Liver (tissue), 9 donors: ENCODE results near the gene GJD3. TPM values are rescaled to one million over a fixed set of nuclear protein-coding genes. Genes with fewer than 3 reads are reported as not detected.

Experiments used
- DNase-seq: peaks from one replicate; pipeline ENCODE4 v3.0.0-alpha.2; 2017; ENCODE audit warnings: low spot score
- H3K27ac ChIP-seq, 2 donors: one replicate each; pipeline ENCODE4 v1.7.0; 2013; ENCODE audit warnings: inconsistent platforms in 2 of 2, low read length in 2 of 2, control low read depth in 1 of 2, low read depth in 1 of 2, mild to moderate bottlenecking in 1 of 2
- H3K27me3 ChIP-seq, 4 donors: one replicate each; pipeline versions ENCODE4 v1.6.1 to v1.7.0; 2013; ENCODE audit warnings: low read length in 3 of 4, inconsistent platforms in 1 of 4, mild to moderate bottlenecking in 1 of 4, moderate library complexity in 1 of 4; ENCODE audit not compliant: control insufficient read depth in 4 of 4, insufficient read depth in 4 of 4
- H3K36me3 ChIP-seq, 4 donors: one replicate each; pipeline versions ENCODE4 v1.6.1 to v1.7.0; 2013; ENCODE audit warnings: low read length in 3 of 4, mild to moderate bottlenecking in 3 of 4, low read depth in 1 of 4, moderate library complexity in 1 of 4; ENCODE audit not compliant: control insufficient read depth in 4 of 4, insufficient read depth in 3 of 4
- H3K4me1 ChIP-seq, 4 donors: one replicate each; pipeline versions ENCODE4 v1.6.1 to v1.7.0; 2013; ENCODE audit warnings: low read length in 3 of 4, mild to moderate bottlenecking in 3 of 4, moderate library complexity in 1 of 4; ENCODE audit not compliant: control insufficient read depth in 4 of 4, insufficient read depth in 4 of 4
- H3K4me3 ChIP-seq, 3 donors: one replicate each; pipeline versions ENCODE4 v1.6.1 to v1.7.0; 2013; ENCODE audit warnings: low read length in 3 of 3, control low read depth in 1 of 3, low read depth in 1 of 3, mild to moderate bottlenecking in 1 of 3
- H3K9ac ChIP-seq, 2 donors: one replicate each; pipeline ENCODE4 v1.7.0; 2013; ENCODE audit warnings: low read length in 2 of 2, mild to moderate bottlenecking in 2 of 2, moderate library complexity in 2 of 2, control low read depth in 1 of 2, low read depth in 1 of 2
- H3K9me3 ChIP-seq, 4 donors: one replicate each; pipeline versions ENCODE4 v1.6.1 to v1.7.0; 2013; ENCODE audit warnings: low read length in 3 of 4; ENCODE audit not compliant: control insufficient read depth in 4 of 4
- ATF3 ChIP-seq: IDR thresholded peaks from 2 replicates; pipeline ENCODE4 v1.6.1; 2016; ENCODE audit warnings: antibody characterized with exemption
- EGR1 ChIP-seq, 2 donors: IDR thresholded peaks; 2 replicates each; pipeline ENCODE4 v1.6.1; 2016 to 2018; ENCODE audit warnings: antibody characterized with exemption in 2 of 2, low read depth in 2 of 2
- FOXA1 ChIP-seq: IDR thresholded peaks from 2 replicates; pipeline ENCODE4 v1.6.1; 2016; ENCODE audit warnings: antibody characterized with exemption
- FOXA2 ChIP-seq: IDR thresholded peaks from 2 replicates; pipeline ENCODE4 v1.6.1; 2016; ENCODE audit warnings: antibody characterized with exemption
- GABPA ChIP-seq, 2 donors: IDR thresholded peaks in 1 of 2; conservative IDR thresholded peaks in 1 of 2; 2 replicates each; pipeline ENCODE4 v1.6.1; 2016; ENCODE audit warnings: antibody characterized with exemption in 2 of 2, mild to moderate bottlenecking in 1 of 2, moderate library complexity in 1 of 2
- HNF4A ChIP-seq, 2 donors: conservative IDR thresholded peaks; 2 replicates each; pipeline ENCODE4 v1.6.1; 2016; ENCODE audit warnings: antibody characterized with exemption in 2 of 2, mild to moderate bottlenecking in 2 of 2
- HNF4G ChIP-seq: IDR thresholded peaks from 2 replicates; pipeline ENCODE4 v1.6.1; 2016; ENCODE audit warnings: antibody characterized with exemption
- JUND ChIP-seq, 2 donors: IDR thresholded peaks; 2 replicates each; pipeline ENCODE4 v1.6.1; 2016; ENCODE audit warnings: antibody characterized with exemption in 2 of 2
- NR2F2 ChIP-seq: IDR thresholded peaks from 2 replicates; pipeline ENCODE4 v1.6.1; 2016; ENCODE audit warnings: antibody characterized with exemption
- RAD21 ChIP-seq, 2 donors: IDR thresholded peaks; 2 replicates each; pipeline ENCODE4 v1.6.1; 2016; ENCODE audit warnings: antibody characterized with exemption in 2 of 2, mild to moderate bottlenecking in 2 of 2
- REST ChIP-seq: IDR thresholded peaks from 2 replicates; pipeline ENCODE4 v1.6.1; 2016; ENCODE audit warnings: antibody characterized with exemption, mild to moderate bottlenecking
- RXRA ChIP-seq, 2 donors: IDR thresholded peaks; 2 replicates each; pipeline ENCODE4 v1.6.1; 2017 to 2018; ENCODE audit warnings: antibody characterized with exemption in 2 of 2, mild to moderate bottlenecking in 1 of 2
- TAF1 ChIP-seq: conservative IDR thresholded peaks from 2 replicates; pipeline ENCODE4 v1.6.1; 2016; ENCODE audit warnings: antibody characterized with exemption, mild to moderate bottlenecking
- YY1 ChIP-seq: IDR thresholded peaks from 2 replicates; pipeline ENCODE4 v1.6.1; 2016; ENCODE audit warnings: antibody characterized with exemption, mild to moderate bottlenecking
- ZBTB33 ChIP-seq: IDR thresholded peaks from 2 replicates; pipeline ENCODE4 v1.6.1; 2016; ENCODE audit warnings: antibody characterized with exemption
- WGBS: extraction: QIAGEN DNeasy Blood & Tissue Kit; methylation state at CpG from one replicate; pipeline ENCODE4 v1.1.7; 2013; 5-methylcytosine and 5-hydroxymethylcytosine counted together
- polyA plus RNA-seq, 2 donors: library from polyadenylated mRNA; stranded (reverse) in 1 of 2; unstranded in 1 of 2; fragments of 200-250 nt in 1 of 2; fragments of >200 nt in 1 of 2; fragmentation: Nextera tagmentation in 1 of 2; extraction: Ambion mirVana in 1 of 2; gene quantifications; one replicate each; pipeline versions ENCODE4 v1.2.1 to v1.2.3, GENCODE V29; 2013 to 2015
- total RNA-seq, 2 donors: library from RNA; depleted of rRNA; stranded (reverse); fragments of >200 nt; gene quantifications; one replicate each; pipeline ENCODE4 v1.2.3, GENCODE V29; 2014
- donor health status: healthy.
- donor health status: healthy.
- donor health status: healthy.
- donor health status: healthy.
- donor health status: healthy.

The GJD3 gene
- total and polyA plus RNA-seq, 4 donors: 0.47 to 0.59 (median 0.48) TPM; not detected in 1

GRCh38 chr17:40366861-40367518 lies 2.5 kb upstream of the GJD3 start (continued):
- TF ChIP-seq ZBTB33: no peak
- no peak for TF ChIP-seq EGR1 (IDR thresholded peaks at IDR 0.05; ENCODE audit: low read depth in 2 of 2)
- no peak for TF ChIP-seq HNF4A (conservative IDR thresholded peaks at IDR 0.05)

- 97% methylated on average over 18 of the region's 18 CpGs for WGBS
- no peak for DNase-seq
- peaks cover 3 to 23% (median 15%) of the 10 kb centered on the region in 4 donors for H3K4me1 ChIP-seq
- no peak overlapping the region for H3K4me3 ChIP-seq
- H3K9ac ChIP-seq: no peak overlapping the region
- no peaks in the 10 kb centered on the region for H3K36me3 ChIP-seq
- no peaks in the 10 kb centered on the region for H3K9me3 ChIP-seq
- no peaks in the 10 kb centered on the region for H3K27me3 ChIP-seq
- no peak for TF ChIP-seq EGR1 (IDR thresholded peaks at IDR 0.05; ENCODE audit: low read depth in 2 of 2)
- TF ChIP-seq ZBTB33: no peak
- no peak for TF ChIP-seq NR2F2
- TF ChIP-seq FOXA2: no peak
- TF ChIP-seq JUND (IDR thresholded peaks at IDR 0.05): no peak
- no peak for TF ChIP-seq HNF4G
- no peak for TF ChIP-seq RXRA (IDR thresholded peaks at IDR 0.05)
- no peak for TF ChIP-seq RAD21 (IDR thresholded peaks at IDR 0.05)
- TF ChIP-seq YY1: no peak
- TF ChIP-seq GABPA (IDR thresholded peaks at IDR 0.05 in 1 of 2, conservative IDR thresholded peaks at IDR 0.05 in 1 of 2): no peak
- no peak for TF ChIP-seq TAF1
- no peak for TF ChIP-seq FOXA1
- no peak for TF ChIP-seq ATF3
- no peak for TF ChIP-seq REST
- TF ChIP-seq HNF4A (conservative IDR thresholded peaks at IDR 0.05): no peak
- no peak overlapping the region for H3K27ac ChIP-seq
Observed at GRCh38 chr17:40366076-40366860, 1.7 kb upstream of the GJD3 start.
